ENCODE measurements around the gene MTHFD1L.
"Not testable (repeated sequence)": the region's sequence is repeated elsewhere in the genome, so short reads cannot be mapped to it uniquely, and the experiment has no call there.

Gene MTHFD1L

GRCh38 chr6:151067684-151068596 lies 202.4 kb downstream of the MTHFD1L start:
- DNase-seq (ENCODE audit: low spot score), result no peak

- no peak for DNase-seq (ENCODE audit: low spot score)
Measured at GRCh38 chr6:151068761-151069312, 203.3 kb downstream of the MTHFD1L start.

GRCh38 chr6:151069641-151070040 lies 204.1 kb downstream of the MTHFD1L start:
- no peak for DNase-seq (ENCODE audit: low spot score)

GRCh38 chr6:151070631-151071051 lies 205.1 kb downstream of the MTHFD1L start:
- no peak for DNase-seq (ENCODE audit: low spot score)

- DNase-seq (ENCODE audit: low spot score), result no peak
Measured at GRCh38 chr6:151071295-151071694, 205.8 kb downstream of the MTHFD1L start.

- DNase-seq (ENCODE audit: low spot score), result no peak
Measured at GRCh38 chr6:151073146-151073545, 207.6 kb downstream of the MTHFD1L start.

- no peak for DNase-seq (ENCODE audit: low spot score)
Measured at GRCh38 chr6:151073701-151074100, 208.2 kb downstream of the MTHFD1L start.

GRCh38 chr6:151075005-151075404 lies 209.5 kb downstream of the MTHFD1L start:
- no peak for DNase-seq (ENCODE audit: low spot score)

GRCh38 chr6:151075527-151075926 lies 210.0 kb downstream of the MTHFD1L start:
- no peak for DNase-seq (ENCODE audit: low spot score)

GRCh38 chr6:151075930-151076555 lies 210.5 kb downstream of the MTHFD1L start:
- DNase-seq (ENCODE audit: low spot score), result no peak

- no peak for DNase-seq (ENCODE audit: low spot score)
Measured at GRCh38 chr6:151078655-151079054, 213.2 kb downstream of the MTHFD1L start.

- DNase-seq (ENCODE audit: low spot score), result no peak
Measured at GRCh38 chr6:151081656-151082055, 216.2 kb downstream of the MTHFD1L start.

GRCh38 chr6:151082079-151082478 lies 216.6 kb downstream of the MTHFD1L start:
- no peak for DNase-seq (ENCODE audit: low spot score)

- DNase-seq (ENCODE audit: low spot score), result no peak
Measured at GRCh38 chr6:151084275-151084674, 218.8 kb downstream of the MTHFD1L start.

GRCh38 chr6:151087055-151087454 lies 221.6 kb downstream of the MTHFD1L start:
- DNase-seq (ENCODE audit: low spot score), result not testable (repeated sequence)

- no peak for DNase-seq (ENCODE audit: low spot score)
Measured at GRCh38 chr6:151087861-151088598, 222.5 kb downstream of the MTHFD1L start.

GRCh38 chr6:151088599-151088935 lies 223.1 kb downstream of the MTHFD1L start:
- DNase-seq (ENCODE audit: low spot score), result no peak

- no peak for DNase-seq (ENCODE audit: low spot score)
Measured at GRCh38 chr6:151088963-151089362, 223.5 kb downstream of the MTHFD1L start.

- DNase-seq (ENCODE audit: low spot score), result peak; percentile 35
Measured at GRCh38 chr6:151089978-151090377, 224.5 kb downstream of the MTHFD1L start.

GRCh38 chr6:151091571-151091970 lies 226.1 kb downstream of the MTHFD1L start:
- no peak for DNase-seq (ENCODE audit: low spot score)

- no peak for DNase-seq (ENCODE audit: low spot score)
Measured at GRCh38 chr6:151092591-151092990, 227.1 kb downstream of the MTHFD1L start.

- no peak for DNase-seq (ENCODE audit: low spot score)
Measured at GRCh38 chr6:151093706-151094105, 228.2 kb downstream of the MTHFD1L start.

Data from iPS-NIHi11 (cell line).